ENCODE measurements around the gene SF1. TPM values are rescaled to one million over a fixed set of nuclear protein-coding genes. Genes with fewer than 3 reads are reported as not detected.

Gene SF1
- total RNA-seq, 1 donor from 2014 or later, result 415 TPM

GRCh38 chr11:64716473-64717267 is 61.7 kb downstream of the SF1 start:
- Mint-ChIP-seq H3K36me3 (ENCODE audit: unreplicated experiment) (no peaks in the 10 kb centered on the region), H3K4me1 (ENCODE audit: low read depth, unreplicated experiment) (peaks cover 34% of the 10 kb centered on the region), H3K27me3 (ENCODE audit: unreplicated experiment) (peaks cover 28% of the 10 kb centered on the region), H3K4me3 (ENCODE audit: unreplicated experiment) (peak overlapping the region; percentile 44), H3K27ac (ENCODE audit: unreplicated experiment) (no peak overlapping the region), H3K9me3 (ENCODE audit: unreplicated experiment) (peaks cover 7% of the 10 kb centered on the region)
- DNase-seq, result peak; percentile 73
- TF ChIP-seq, protein P1, sequence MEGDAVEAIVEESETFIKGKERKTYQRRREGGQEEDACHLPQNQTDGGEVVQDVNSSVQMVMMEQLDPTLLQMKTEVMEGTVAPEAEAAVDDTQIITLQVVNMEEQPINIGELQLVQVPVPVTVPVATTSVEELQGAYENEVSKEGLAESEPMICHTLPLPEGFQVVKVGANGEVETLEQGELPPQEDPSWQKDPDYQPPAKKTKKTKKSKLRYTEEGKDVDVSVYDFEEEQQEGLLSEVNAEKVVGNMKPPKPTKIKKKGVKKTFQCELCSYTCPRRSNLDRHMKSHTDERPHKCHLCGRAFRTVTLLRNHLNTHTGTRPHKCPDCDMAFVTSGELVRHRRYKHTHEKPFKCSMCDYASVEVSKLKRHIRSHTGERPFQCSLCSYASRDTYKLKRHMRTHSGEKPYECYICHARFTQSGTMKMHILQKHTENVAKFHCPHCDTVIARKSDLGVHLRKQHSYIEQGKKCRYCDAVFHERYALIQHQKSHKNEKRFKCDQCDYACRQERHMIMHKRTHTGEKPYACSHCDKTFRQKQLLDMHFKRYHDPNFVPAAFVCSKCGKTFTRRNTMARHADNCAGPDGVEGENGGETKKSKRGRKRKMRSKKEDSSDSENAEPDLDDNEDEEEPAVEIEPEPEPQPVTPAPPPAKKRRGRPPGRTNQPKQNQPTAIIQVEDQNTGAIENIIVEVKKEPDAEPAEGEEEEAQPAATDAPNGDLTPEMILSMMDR (IDR thresholded peaks at IDR 0.05; ENCODE audit: partially characterized antibody, unreplicated experiment), result no peak

GRCh38 chr11:64715756-64716472 is 62.4 kb downstream of the SF1 start:
- Mint-ChIP-seq H3K9me3 (ENCODE audit: unreplicated experiment) (peaks cover 7% of the 10 kb centered on the region), H3K36me3 (ENCODE audit: unreplicated experiment) (no peaks in the 10 kb centered on the region), H3K4me1 (ENCODE audit: low read depth, unreplicated experiment) (peaks cover 36% of the 10 kb centered on the region), H3K27ac (ENCODE audit: unreplicated experiment) (peak overlapping the region; percentile 43), H3K27me3 (ENCODE audit: unreplicated experiment) (peaks cover 32% of the 10 kb centered on the region), H3K4me3 (ENCODE audit: unreplicated experiment) (peak overlapping the region; percentile 64)
- no peak for DNase-seq
- TF ChIP-seq, protein P1 (IDR thresholded peaks at IDR 0.05; ENCODE audit: partially characterized antibody, unreplicated experiment), result no peak

- DNase-seq, result no peak
- Mint-ChIP-seq H3K27ac (ENCODE audit: unreplicated experiment) (peak overlapping the region; percentile 55), H3K9me3 (ENCODE audit: unreplicated experiment) (peaks cover 7% of the 10 kb centered on the region), H3K4me1 (ENCODE audit: low read depth, unreplicated experiment) (peaks cover 39% of the 10 kb centered on the region), H3K36me3 (ENCODE audit: unreplicated experiment) (no peaks in the 10 kb centered on the region), H3K4me3 (ENCODE audit: unreplicated experiment) (peak overlapping the region; percentile 71), H3K27me3 (ENCODE audit: unreplicated experiment) (peaks cover 28% of the 10 kb centered on the region)
- TF ChIP-seq, protein P1 (IDR thresholded peaks at IDR 0.05; ENCODE audit: partially characterized antibody, unreplicated experiment), result no peak
These were observed 63.2 kb downstream of the SF1 start for GRCh38 chr11:64715110-64715509.

DNA sequence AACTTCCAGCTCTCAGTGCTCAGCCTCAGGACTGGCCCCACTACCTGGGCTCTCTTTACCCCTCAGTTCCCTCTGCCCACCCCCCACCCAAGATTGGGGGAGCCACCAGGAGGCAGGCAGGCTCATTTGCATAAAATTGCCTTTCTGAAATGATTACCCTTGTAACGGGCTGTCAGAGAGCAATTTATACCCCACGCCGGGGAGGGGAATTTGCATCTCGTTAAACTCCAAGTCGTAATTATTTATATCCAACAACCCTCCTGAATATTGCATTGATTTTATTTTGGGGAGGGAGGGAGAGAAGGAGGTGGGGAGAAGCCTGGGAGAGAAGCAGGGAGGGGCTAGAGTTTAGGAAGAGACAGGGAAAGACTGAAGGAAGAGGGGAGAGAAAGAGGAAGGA is 63.7 kb downstream of the SF1 start:
- peak overlapping the region; percentile 55 for H3K27ac Mint-ChIP-seq (ENCODE audit: unreplicated experiment)
- DNase-seq, result no peak

More for the DNA sequence above, 63.7 kb downstream of the SF1 start:
- Mint-ChIP-seq H3K27me3 (ENCODE audit: unreplicated experiment) (peaks cover 27% of the 10 kb centered on the region), H3K9me3 (ENCODE audit: unreplicated experiment) (peaks cover 7% of the 10 kb centered on the region), H3K36me3 (ENCODE audit: unreplicated experiment) (no peaks in the 10 kb centered on the region), H3K4me1 (ENCODE audit: low read depth, unreplicated experiment) (peaks cover 39% of the 10 kb centered on the region), H3K4me3 (ENCODE audit: unreplicated experiment) (peak overlapping the region; percentile 71)
- TF ChIP-seq, protein P1 (IDR thresholded peaks at IDR 0.05; ENCODE audit: partially characterized antibody, unreplicated experiment), result no peak

Other genes with a start within 250 kb of the SF1 start
- gene SLC22A11, start 222.6 kb downstream of the SF1 start, total RNA-seq (ENCODE audit: unreplicated experiment), result not detected
- not detected for gene SLC22A12, start 187.3 kb downstream of the SF1 start, total RNA-seq (ENCODE audit: unreplicated experiment)
- gene NRXN2, start 55.3 kb downstream of the SF1 start, total RNA-seq (ENCODE audit: unreplicated experiment), result 50.4 TPM
- gene RASGRP2, start 34.4 kb downstream of the SF1 start, total RNA-seq (ENCODE audit: unreplicated experiment), result 2.9 TPM
- 5.5 TPM for gene PYGM, start 18.6 kb downstream of the SF1 start, total RNA-seq (ENCODE audit: unreplicated experiment)
- gene MAP4K2, start 24.7 kb upstream of the SF1 start, total RNA-seq (ENCODE audit: unreplicated experiment), result 15.9 TPM
- 39.7 TPM for gene MEN1, start 32.0 kb upstream of the SF1 start, total RNA-seq (ENCODE audit: unreplicated experiment)
- gene CDC42BPG, start 66.1 kb upstream of the SF1 start, total RNA-seq (ENCODE audit: unreplicated experiment), result 2.3 TPM
- gene EHD1, start 100.1 kb upstream of the SF1 start, total RNA-seq (ENCODE audit: unreplicated experiment), result 114 TPM
- 25.9 TPM for gene ATG2A, start 138.7 kb upstream of the SF1 start, total RNA-seq (ENCODE audit: unreplicated experiment)
- gene PPP2R5B, start 146.1 kb upstream of the SF1 start, total RNA-seq (ENCODE audit: unreplicated experiment), result 148 TPM
- gene GPHA2, start 157.4 kb upstream of the SF1 start, total RNA-seq (ENCODE audit: unreplicated experiment), result not detected
- not detected for gene MAJIN, start 193.6 kb upstream of the SF1 start, total RNA-seq (ENCODE audit: unreplicated experiment)
- not detected for gene BATF2, start 218.4 kb upstream of the SF1 start, total RNA-seq (ENCODE audit: unreplicated experiment)
- gene ARL2, start 235.6 kb upstream of the SF1 start, total RNA-seq (ENCODE audit: unreplicated experiment), result 68.4 TPM
- gene SNX15, start 248.9 kb upstream of the SF1 start, total RNA-seq (ENCODE audit: unreplicated experiment), result 40.4 TPM